T-helper 2 cell treated with Interferon-gamma antibody and Interleukin-4, amounts not matched to agents 5 μg/mL and 100 μg/mL, for 36 hours (primary cell): ENCODE measurements around the gene ERCC4.
A peak's percentile ranks its signal among the peaks of the same experiment; 100 is the strongest.
"Not testable (repeated sequence)": the region's sequence is repeated elsewhere in the genome, so short reads cannot be mapped to it uniquely, and the experiment has no call there.

Experiments
- DNase-seq: peaks from one replicate; pipeline ENCODE4 v3.0.0; 2021; ENCODE audit warnings: low spot score
- H3K27ac Mint-ChIP-seq: one replicate; pipeline ENCODE4 v1.8.0; 2021; ENCODE audit warnings: mild to moderate bottlenecking, mixed read lengths
- H3K27me3 Mint-ChIP-seq: one replicate; pipeline ENCODE4 v1.8.0; 2021; ENCODE audit warnings: low read depth, mixed read lengths
- H3K36me3 Mint-ChIP-seq: one replicate; pipeline ENCODE4 v1.8.0; 2021; ENCODE audit warnings: low read depth, mixed read lengths
- H3K4me1 Mint-ChIP-seq: one replicate; pipeline ENCODE4 v1.8.0; 2021; ENCODE audit warnings: low read depth, mixed read lengths
- H3K4me3 Mint-ChIP-seq: one replicate; pipeline ENCODE4 v1.8.0; 2022; ENCODE audit warnings: mild to moderate bottlenecking, moderate library complexity, mixed read lengths
- H3K9me3 Mint-ChIP-seq: one replicate; pipeline ENCODE4 v1.8.0; 2021; ENCODE audit warnings: mixed read lengths

ERCC4 gene

DNA sequence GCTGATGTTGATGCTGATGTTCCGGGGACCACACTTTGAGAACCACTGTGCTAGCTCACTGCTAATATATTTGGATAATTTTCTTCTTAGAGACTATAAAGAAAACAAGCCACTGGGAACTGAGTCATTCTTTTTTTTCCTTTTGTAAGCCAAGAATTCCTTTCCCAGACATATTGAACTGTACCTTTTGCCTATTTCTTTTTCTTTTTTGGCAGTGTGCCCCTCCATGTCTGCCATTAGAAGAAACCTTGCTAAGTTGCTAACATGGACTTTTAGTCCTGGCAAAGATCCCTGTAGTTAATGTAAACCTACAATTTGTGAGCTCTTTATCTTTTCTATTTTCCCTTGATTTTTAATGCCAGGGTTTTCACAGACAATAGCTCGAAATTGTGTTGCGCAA, 17.3 kb upstream of the ERCC4 start:
- DNase-seq, result no peak
- Mint-ChIP-seq H3K4me1 (no peaks in the 10 kb centered on the region), H3K27me3 (peaks cover 2% of the 10 kb centered on the region)

DNA sequence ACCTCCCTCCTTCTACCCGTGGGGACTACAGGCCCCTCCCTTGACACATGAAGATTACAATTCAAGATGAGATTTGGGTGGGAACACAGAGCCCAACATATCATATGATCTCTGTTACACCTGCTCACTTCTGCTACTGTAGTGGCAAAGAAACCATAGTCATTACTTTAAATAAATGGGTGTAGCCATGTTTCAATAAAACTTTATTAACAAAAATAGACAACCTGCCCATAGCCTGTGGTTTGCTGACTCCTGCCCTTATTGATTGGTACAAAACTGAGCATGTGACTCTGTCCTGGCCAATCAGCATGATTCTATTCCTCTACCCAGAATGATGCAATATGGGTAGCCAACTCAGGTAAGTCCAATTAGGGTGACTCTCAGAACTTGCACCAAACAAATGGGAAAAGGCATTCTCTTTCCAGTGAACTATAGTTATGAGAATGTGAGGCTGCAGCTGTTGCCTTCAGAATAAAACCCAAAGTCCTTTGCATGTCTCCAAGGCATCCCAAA, 15.7 kb upstream of the ERCC4 start:
- no peak for DNase-seq
- no peaks in the 10 kb centered on the region for H3K4me1 Mint-ChIP-seq
- H3K27me3 Mint-ChIP-seq, result peaks cover 5% of the 10 kb centered on the region
- H3K9me3 Mint-ChIP-seq, result peaks cover 3% of the 10 kb centered on the region
- H3K27ac Mint-ChIP-seq, result no peak overlapping the region
- H3K4me3 Mint-ChIP-seq, result no peak overlapping the region
- no peaks in the 10 kb centered on the region for H3K36me3 Mint-ChIP-seq

More for the DNA sequence above, 17.3 kb upstream of the ERCC4 start:
- no peaks in the 10 kb centered on the region for H3K36me3 Mint-ChIP-seq
- no peak overlapping the region for H3K27ac Mint-ChIP-seq
- H3K9me3 Mint-ChIP-seq, result peaks cover 3% of the 10 kb centered on the region
- H3K4me3 Mint-ChIP-seq, result no peak overlapping the region

DNA sequence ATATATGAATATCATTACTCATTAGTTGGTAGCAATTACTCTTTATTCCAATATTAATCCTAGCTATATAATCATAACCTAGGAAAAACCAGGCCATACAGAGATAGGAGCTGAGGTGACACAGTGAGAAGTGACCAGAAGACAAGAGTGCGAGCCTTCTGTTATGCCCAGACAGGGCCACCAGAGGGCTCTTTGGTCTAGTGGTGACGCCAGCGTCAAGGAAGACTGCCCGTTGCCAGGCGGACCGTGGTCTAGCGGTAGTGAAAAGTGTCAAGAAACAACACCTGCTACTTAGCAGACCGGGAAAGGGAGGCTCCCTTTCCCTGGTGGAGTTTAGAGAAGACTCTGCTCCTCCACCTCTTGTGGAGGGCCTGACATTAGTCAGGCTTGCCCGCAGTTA, 15.1 kb upstream of the ERCC4 start:
- H3K36me3 Mint-ChIP-seq, H3K9me3 Mint-ChIP-seq, H3K4me3 Mint-ChIP-seq, DNase-seq, H3K27ac Mint-ChIP-seq, H3K4me1 Mint-ChIP-seq, H3K27me3 Mint-ChIP-seq: not testable (repeated sequence)

DNA sequence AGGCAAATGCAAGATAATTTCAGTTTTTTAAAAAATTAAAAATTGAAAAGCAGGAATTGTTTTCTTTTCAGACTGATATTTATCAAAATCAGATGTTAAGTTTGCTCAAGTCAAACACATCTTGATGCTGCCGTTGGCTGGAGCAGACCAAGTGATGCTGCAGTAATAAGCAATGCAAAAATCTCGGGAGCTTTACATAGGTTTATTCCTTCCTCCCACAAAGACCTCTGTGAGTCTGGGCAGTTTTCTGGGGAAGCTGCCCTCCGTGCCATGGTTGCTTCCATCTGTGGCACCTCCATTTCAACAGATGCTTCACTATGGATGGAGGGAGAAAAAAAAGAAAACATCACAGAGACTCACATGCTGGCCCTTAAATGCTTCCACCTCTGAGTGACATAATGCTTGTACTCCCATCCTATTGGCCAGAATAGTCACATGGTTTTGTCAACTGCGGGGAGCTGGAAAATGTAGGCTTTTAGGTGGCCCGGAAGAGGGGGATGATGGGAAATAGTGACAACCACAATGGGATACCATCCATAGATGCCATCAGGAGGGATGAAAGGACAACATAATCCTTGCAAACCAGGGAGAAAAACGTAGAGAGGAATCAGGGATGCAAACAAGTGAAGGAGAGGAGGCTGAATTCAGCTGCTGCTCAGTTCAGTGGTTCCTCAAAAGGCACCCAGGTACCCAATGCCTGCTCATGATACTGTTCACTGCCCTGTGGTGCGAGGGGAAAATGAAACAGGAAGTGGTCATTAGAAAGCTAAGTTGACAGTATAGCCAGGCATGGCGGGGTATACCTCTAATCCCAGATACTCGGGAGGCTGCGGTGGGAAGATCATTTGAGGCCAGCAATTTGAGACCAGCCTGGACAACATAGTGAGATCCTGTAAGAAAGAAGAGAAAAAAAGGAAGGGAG, 13.5 kb upstream of the ERCC4 start:
- Mint-ChIP-seq H3K4me1 (no peaks in the 10 kb centered on the region), H3K27me3 (peaks cover 5% of the 10 kb centered on the region), H3K4me3 (no peak overlapping the region), H3K27ac (no peak overlapping the region), H3K9me3 (no peaks in the 10 kb centered on the region), H3K36me3 (no peaks in the 10 kb centered on the region)
- no peak for DNase-seq

DNA sequence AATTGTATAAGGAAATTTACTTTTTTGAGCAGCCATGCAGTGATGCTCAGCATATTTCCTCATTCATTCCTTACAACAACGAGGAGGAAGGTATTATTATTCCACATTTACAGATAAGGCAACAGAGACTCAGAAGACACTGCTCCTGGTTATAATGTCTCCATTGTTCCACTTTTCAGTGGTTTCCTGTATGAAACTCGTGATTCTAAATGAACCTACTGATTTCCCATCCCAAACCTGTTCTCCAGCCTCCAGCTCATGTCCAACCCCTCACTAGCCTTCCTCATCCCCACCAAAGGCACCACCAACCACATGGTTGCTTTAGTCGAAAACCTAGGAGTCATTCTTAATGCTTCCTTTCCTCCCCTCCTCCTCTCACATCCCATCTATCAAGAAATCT, 12.5 kb upstream of the ERCC4 start:
- H3K4me1 Mint-ChIP-seq, result no peaks in the 10 kb centered on the region
- H3K27ac Mint-ChIP-seq, result no peak overlapping the region
- H3K27me3 Mint-ChIP-seq, result peaks cover 11% of the 10 kb centered on the region

DNA sequence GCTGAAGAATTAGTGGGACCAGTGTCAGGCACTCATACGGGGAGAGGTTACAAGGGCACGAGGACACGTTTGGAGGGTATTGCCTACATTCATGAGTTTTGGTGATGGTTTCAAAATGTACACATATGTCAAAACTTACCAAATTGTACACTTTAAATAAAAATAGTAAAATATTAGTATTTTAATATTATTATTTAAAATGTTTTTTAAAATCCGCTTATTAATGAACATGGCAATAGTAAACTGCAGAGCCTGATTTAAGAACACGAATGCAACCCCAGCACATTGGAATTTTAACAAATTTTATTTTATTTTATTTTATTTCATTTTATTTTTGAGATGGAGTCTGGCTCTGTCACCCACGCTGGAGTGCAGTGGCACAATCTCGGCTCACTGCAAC, 10.9 kb upstream of the ERCC4 start:
- Mint-ChIP-seq H3K36me3 (no peaks in the 10 kb centered on the region), H3K27me3 (peaks cover 12% of the 10 kb centered on the region), H3K4me1 (no peaks in the 10 kb centered on the region), H3K4me3 (no peak overlapping the region), H3K27ac (no peak overlapping the region), H3K9me3 (no peaks in the 10 kb centered on the region)
- DNase-seq, result no peak

More for the DNA sequence above, 12.5 kb upstream of the ERCC4 start:
- H3K36me3 Mint-ChIP-seq, result no peaks in the 10 kb centered on the region
- H3K9me3 Mint-ChIP-seq, result no peaks in the 10 kb centered on the region
- DNase-seq, result no peak
- H3K4me3 Mint-ChIP-seq, result no peak overlapping the region

DNA sequence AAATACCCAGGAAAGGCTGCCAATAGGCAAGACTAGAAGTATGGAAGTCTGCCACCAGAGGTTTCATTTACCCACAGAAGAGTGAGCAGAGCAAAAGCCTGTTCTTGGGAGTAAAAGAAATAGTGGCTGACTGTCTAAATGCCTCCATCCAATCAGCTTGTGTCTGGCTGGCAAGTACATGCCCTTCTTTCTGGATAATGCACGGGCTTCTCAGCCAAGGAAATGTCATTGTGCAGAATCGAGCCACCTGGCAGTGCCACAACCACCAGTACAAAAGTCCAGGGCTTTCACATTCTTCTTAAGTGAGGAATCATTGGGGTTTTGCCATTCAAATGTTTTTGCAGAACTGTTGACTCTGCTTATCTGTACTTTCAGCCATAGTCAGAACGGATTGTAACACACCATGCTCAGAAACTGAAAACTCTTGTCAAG, 10.1 kb upstream of the ERCC4 start:
- Mint-ChIP-seq H3K27ac (no peak overlapping the region), H3K9me3 (no peaks in the 10 kb centered on the region), H3K4me3 (no peak overlapping the region), H3K4me1 (no peaks in the 10 kb centered on the region), H3K36me3 (no peaks in the 10 kb centered on the region), H3K27me3 (peaks cover 12% of the 10 kb centered on the region)
- DNase-seq, result no peak

DNA sequence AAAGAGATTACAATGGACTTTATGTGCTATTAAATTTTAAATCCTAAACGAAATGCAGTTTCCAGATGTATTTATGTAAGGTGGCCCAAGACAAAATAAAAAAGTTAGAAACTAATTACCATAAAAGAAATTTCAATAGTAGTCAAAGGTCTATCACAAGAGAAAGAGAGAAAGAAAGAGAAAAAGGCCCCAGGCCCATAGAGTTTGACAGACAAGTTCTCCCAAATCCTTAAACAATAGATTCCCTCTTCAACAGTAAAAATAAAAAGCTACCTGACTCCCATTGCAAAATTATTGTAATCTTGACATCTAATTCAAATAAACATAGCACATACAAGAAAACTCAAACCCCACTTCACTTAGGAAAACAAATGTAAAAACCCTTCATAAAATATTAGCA, 8.6 kb upstream of the ERCC4 start:
- Mint-ChIP-seq H3K27me3 (peaks cover 12% of the 10 kb centered on the region), H3K27ac (no peak overlapping the region), H3K9me3 (no peaks in the 10 kb centered on the region), H3K4me1 (no peaks in the 10 kb centered on the region), H3K4me3 (no peak overlapping the region), H3K36me3 (no peaks in the 10 kb centered on the region)
- no peak for DNase-seq

DNA sequence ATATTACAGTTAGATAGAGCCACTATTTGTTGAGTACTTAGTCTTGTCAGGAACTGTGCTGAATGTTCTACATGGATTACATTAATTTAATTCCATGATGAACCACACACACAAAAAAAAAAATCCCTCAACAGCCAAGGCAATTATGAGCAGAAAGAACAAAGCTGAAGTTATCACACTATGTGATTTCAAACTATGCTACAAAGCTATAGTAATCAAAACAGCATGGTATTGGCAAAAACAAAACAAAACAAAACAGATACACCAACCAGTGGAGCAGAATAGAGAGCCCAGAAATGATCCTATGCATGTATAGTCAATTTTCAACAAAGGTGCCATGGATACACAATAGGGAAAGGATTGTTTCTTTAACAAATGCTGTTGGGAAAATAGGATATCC, 8.1 kb upstream of the ERCC4 start:
- peaks cover 12% of the 10 kb centered on the region for H3K27me3 Mint-ChIP-seq
- H3K4me1 Mint-ChIP-seq, result no peaks in the 10 kb centered on the region
- H3K27ac Mint-ChIP-seq, result no peak overlapping the region
- H3K9me3 Mint-ChIP-seq, result no peaks in the 10 kb centered on the region
- H3K4me3 Mint-ChIP-seq, result no peak overlapping the region
- no peaks in the 10 kb centered on the region for H3K36me3 Mint-ChIP-seq
- DNase-seq, result no peak

DNA sequence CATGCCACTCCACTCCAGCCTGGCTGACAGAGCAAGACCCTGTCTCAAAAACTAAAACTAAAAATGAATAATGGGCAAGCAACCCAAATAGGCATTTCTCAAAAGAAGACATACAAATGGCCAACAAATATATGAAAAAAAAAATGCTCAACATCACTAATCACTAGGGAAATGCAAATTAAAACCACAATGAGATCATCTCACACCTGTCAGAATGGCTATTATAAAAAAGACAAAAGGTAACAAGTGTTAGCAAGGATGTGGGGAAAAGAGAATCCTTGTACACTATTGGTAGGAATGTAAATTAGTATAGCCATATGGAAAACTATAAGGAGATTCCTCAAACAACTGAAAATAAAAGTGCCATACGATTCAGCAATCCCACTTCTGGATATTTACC, 7.1 kb upstream of the ERCC4 start:
- Mint-ChIP-seq H3K4me1 (no peaks in the 10 kb centered on the region), H3K27me3 (peaks cover 9% of the 10 kb centered on the region), H3K9me3 (no peaks in the 10 kb centered on the region), H3K27ac (no peak overlapping the region), H3K4me3 (no peak overlapping the region), H3K36me3 (no peaks in the 10 kb centered on the region)
- no peak for DNase-seq

DNA sequence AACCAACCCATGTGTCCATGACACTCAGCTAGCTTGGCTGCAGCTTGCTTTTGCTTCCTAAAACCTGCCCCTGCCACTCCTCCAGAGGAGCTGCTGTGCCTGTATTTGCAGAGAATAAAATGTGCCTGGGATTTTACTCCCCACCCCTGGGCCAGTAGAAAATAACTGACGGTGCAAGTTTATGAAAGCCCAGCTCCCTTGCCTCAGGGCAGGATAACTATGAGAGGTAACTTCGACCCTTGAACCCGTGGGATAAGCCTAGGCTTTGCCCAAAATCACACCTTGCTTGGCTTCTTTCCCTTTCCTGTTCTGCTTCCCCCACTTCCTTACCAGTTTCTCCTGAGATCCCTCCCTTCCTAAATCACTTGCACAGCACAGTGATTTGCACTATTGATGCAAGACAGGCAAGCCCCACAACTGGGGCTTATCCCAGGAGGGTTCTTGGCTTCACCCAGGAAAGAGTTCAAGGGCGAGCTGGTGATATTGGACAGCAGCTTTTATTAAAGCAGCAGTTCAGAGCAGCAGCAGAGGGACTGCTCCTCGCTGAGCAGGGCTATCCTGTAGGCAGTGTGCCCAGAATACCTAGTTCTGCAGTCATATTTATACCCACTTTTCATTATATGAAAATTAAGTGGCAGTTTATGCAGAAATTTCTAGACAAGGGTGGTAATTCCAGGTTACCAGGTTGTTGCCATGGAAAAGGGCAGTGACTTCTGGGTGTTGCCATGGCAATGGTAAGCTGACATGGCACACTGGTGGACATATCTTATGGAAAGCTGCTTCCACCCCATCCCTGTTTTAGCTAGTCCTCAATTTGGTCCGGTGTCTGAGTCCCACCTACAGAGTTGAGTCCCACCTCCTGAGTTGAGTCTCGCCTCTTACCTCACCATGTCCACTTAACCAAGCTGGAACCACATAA, 6.3 kb upstream of the ERCC4 start:
- Mint-ChIP-seq H3K36me3 (no peaks in the 10 kb centered on the region), H3K27ac (no peak overlapping the region), H3K9me3 (no peaks in the 10 kb centered on the region), H3K4me3 (no peak overlapping the region), H3K27me3 (peaks cover 16% of the 10 kb centered on the region), H3K4me1 (no peaks in the 10 kb centered on the region)
- no peak for DNase-seq

DNA sequence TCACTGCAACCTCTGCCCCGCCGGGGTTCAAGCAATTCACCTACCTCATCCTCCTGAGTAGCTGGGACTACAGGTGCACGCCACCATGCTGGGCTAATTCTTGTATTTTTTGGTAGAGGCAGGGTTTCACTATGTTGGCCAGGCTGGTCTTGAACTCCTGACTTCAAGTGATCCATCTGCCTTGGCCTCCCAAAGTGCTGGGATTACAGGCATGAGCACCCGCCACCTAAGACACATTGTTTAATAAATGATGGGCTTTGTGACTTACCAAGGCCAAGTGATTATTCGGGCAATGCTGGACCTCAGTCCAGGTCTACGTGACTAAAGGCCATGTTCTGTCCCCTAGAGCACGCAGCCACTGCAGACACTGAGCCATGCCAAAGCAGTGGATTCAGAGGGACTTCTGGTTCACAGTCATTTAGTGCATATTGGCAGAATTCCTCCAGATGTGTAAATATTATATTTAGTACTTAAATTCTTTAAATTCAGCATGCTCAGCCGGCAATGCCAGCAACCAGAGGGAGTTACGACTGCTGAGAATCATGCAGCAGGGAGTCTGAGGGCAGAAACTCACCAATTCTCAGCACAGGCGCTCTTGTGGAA, 4.8 kb upstream of the ERCC4 start:
- no peaks in the 10 kb centered on the region for H3K9me3 Mint-ChIP-seq
- no peak for DNase-seq
- H3K36me3 Mint-ChIP-seq, result no peaks in the 10 kb centered on the region
- peaks cover 14% of the 10 kb centered on the region for H3K27me3 Mint-ChIP-seq
- H3K27ac Mint-ChIP-seq, result no peak overlapping the region
- no peak overlapping the region for H3K4me3 Mint-ChIP-seq
- peaks cover 5% of the 10 kb centered on the region for H3K4me1 Mint-ChIP-seq

DNA sequence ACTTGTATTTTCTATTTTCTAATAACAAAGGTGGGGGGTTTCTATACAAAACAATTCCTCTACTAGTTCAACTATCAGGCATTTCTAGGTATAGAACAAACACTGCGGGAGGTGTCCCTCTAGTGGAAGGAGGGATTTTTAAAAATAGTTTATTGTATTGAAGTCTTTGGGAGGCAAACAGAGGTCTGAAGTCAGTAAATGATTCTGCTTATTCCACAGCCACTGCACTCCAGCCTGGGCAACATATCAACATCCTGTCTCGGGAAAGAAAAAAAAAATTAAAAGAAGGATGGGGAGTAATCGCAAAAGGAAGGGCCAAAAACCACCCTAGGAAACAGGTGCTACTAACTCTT, 648 bp upstream of the ERCC4 start:
- no peaks in the 10 kb centered on the region for H3K9me3 Mint-ChIP-seq
- DNase-seq, result no peak
- peaks cover 8% of the 10 kb centered on the region for H3K36me3 Mint-ChIP-seq
- peak overlapping the region; percentile 92 for H3K4me3 Mint-ChIP-seq
- peak overlapping the region; percentile 69 for H3K27ac Mint-ChIP-seq
- peaks cover 23% of the 10 kb centered on the region for H3K4me1 Mint-ChIP-seq
- H3K27me3 Mint-ChIP-seq, result peaks cover 7% of the 10 kb centered on the region

DNA sequence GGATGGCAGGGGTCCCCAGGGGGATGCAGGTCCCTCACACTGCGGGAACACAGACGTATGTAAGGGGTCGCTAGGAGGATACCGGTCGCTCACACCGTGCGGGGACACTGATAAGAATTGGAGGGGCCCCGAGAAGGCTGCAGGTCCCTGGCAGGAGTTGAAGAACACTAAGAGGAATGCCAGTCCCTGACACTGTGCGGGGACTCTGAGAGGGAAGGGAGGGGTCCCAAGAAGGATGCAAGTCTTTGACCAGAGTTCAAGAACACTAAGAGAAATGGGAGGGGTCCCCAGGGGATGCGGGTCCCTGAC, 510 bp downstream of the ERCC4 start:
- Mint-ChIP-seq H3K9me3 (no peaks in the 10 kb centered on the region), H3K4me3 (peak overlapping the region; percentile 92), H3K36me3 (peaks cover 8% of the 10 kb centered on the region), H3K27ac (peak overlapping the region; percentile 92), H3K27me3 (peaks cover 7% of the 10 kb centered on the region), H3K4me1 (peaks cover 23% of the 10 kb centered on the region)
- no peak for DNase-seq
